ENCODE data around the gene COL5A2. TPM values are rescaled to one million over a fixed set of nuclear protein-coding genes. Genes with fewer than 3 reads are reported as not detected.

The COL5A2 gene
- polyA plus RNA-seq, 1 donor from 2014 or later, result 3.6 TPM

DNA sequence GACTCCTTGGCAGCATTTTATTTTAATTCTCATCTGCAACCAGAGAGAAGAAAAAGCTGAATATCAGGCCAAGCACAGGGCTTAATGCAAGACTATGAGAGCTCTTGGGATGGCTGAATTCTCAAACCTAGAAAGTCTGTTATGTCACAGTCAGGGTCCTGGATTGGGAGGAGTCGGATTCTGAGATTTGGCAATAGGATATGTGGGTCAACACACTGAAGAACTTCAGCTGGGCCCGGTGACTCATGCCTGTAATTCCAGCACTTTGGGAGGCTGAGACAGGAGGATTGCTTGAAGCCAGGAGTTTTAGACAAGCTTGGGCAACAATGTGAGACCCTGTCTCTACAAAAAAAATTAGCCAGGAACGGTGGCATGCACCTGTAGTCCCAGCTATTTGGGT lies 103.0 kb downstream of the COL5A2 start:
- no peak overlapping the region for H3K4me2 ChIP-seq (ENCODE audit: low read length)
- no peak for TF ChIP-seq EZH2 (IDR thresholded peaks at IDR 0.05; ENCODE audit: borderline replicate concordance, insufficient read depth, low read length, poor library complexity, severe bottlenecking)
- TF ChIP-seq, protein P1, sequence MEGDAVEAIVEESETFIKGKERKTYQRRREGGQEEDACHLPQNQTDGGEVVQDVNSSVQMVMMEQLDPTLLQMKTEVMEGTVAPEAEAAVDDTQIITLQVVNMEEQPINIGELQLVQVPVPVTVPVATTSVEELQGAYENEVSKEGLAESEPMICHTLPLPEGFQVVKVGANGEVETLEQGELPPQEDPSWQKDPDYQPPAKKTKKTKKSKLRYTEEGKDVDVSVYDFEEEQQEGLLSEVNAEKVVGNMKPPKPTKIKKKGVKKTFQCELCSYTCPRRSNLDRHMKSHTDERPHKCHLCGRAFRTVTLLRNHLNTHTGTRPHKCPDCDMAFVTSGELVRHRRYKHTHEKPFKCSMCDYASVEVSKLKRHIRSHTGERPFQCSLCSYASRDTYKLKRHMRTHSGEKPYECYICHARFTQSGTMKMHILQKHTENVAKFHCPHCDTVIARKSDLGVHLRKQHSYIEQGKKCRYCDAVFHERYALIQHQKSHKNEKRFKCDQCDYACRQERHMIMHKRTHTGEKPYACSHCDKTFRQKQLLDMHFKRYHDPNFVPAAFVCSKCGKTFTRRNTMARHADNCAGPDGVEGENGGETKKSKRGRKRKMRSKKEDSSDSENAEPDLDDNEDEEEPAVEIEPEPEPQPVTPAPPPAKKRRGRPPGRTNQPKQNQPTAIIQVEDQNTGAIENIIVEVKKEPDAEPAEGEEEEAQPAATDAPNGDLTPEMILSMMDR (IDR thresholded peaks at IDR 0.05; ENCODE audit: poor library complexity, severe bottlenecking), result no peak
- no peak for TF ChIP-seq RAD21 (conservative IDR thresholded peaks at IDR 0.05)
- TF ChIP-seq POLR2AphosphoS5 (IDR thresholded peaks at IDR 0.05), result no peak
- no peak for TF ChIP-seq TAF1 (IDR thresholded peaks at IDR 0.05; ENCODE audit: low read depth)
- no peak for TF ChIP-seq SMC3 (conservative IDR thresholded peaks at IDR 0.05; ENCODE audit: poor library complexity)
- no peak for TF ChIP-seq MXI1 (conservative IDR thresholded peaks at IDR 0.05; ENCODE audit: poor library complexity, severe bottlenecking)
- no peak overlapping the region for H3K9ac ChIP-seq (ENCODE audit: low read length)
- H3K4me3 ChIP-seq (ENCODE audit: low read length), result no peak overlapping the region
- H3K9me2 ChIP-seq (ENCODE audit: insufficient read depth, low read length), result no peaks in the 10 kb centered on the region
- no peaks in the 10 kb centered on the region for H3K9me3 ChIP-seq (ENCODE audit: low read length)
- H3K36me3 ChIP-seq (ENCODE audit: insufficient read depth, low read length), result no peaks in the 10 kb centered on the region
- no peak overlapping the region for H2AFZ ChIP-seq (ENCODE audit: low read depth, low read length)
- no peak overlapping the region for H3K27ac ChIP-seq (ENCODE audit: low read length)
- no peaks in the 10 kb centered on the region for H3K27me3 ChIP-seq (ENCODE audit: insufficient read depth, low read depth, low read length)
- no peaks in the 10 kb centered on the region for H4K20me1 ChIP-seq (ENCODE audit: insufficient read depth)
- no peaks in the 10 kb centered on the region for H3F3A ChIP-seq (ENCODE audit: insufficient read depth, low read length, poor library complexity, severe bottlenecking)
- H3K79me2 ChIP-seq (replicated peaks; ENCODE audit: insufficient read depth, low read length), result no peaks in the 10 kb centered on the region

DNA sequence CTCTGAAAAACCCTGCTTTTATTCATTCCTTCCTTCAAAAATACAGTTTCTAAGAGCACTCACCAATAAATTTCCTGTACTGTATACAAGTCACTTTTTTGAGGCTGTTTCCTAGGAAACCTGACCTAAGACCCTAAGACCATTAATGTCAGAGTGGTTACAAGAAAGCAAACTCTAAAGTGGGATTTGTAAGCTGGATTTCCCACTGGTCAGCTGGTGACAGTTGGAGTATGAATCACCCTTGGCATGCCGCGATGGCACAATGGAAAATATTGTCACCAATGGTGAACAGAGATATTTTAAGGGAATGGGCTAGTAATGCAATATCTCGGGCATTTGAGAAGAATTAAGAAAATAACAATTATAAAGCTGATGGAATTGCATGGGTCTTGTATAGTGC lies 103.4 kb downstream of the COL5A2 start:
- no peaks in the 10 kb centered on the region for H4K20me1 ChIP-seq (ENCODE audit: insufficient read depth)
- no peaks in the 10 kb centered on the region for H3K9me3 ChIP-seq (ENCODE audit: low read length)
- no peak overlapping the region for H3K27ac ChIP-seq (ENCODE audit: low read length)
- no peaks in the 10 kb centered on the region for H3K9me2 ChIP-seq (ENCODE audit: insufficient read depth, low read length)
- no peaks in the 10 kb centered on the region for H3K36me3 ChIP-seq (ENCODE audit: insufficient read depth, low read length)
- no peaks in the 10 kb centered on the region for H3K27me3 ChIP-seq (ENCODE audit: insufficient read depth, low read depth, low read length)
- no peak overlapping the region for H2AFZ ChIP-seq (ENCODE audit: low read depth, low read length)
- no peaks in the 10 kb centered on the region for H3F3A ChIP-seq (ENCODE audit: insufficient read depth, low read length, poor library complexity, severe bottlenecking)
- no peaks in the 10 kb centered on the region for H3K79me2 ChIP-seq (replicated peaks; ENCODE audit: insufficient read depth, low read length)
- no peak overlapping the region for H3K9ac ChIP-seq (ENCODE audit: low read length)
- H3K4me2 ChIP-seq (ENCODE audit: low read length), result no peak overlapping the region
- no peak overlapping the region for H3K4me3 ChIP-seq (ENCODE audit: low read length)
- TF ChIP-seq TAF1 (IDR thresholded peaks at IDR 0.05; ENCODE audit: low read depth) (no peak), SMC3 (conservative IDR thresholded peaks at IDR 0.05; ENCODE audit: poor library complexity) (no peak)

DNA sequence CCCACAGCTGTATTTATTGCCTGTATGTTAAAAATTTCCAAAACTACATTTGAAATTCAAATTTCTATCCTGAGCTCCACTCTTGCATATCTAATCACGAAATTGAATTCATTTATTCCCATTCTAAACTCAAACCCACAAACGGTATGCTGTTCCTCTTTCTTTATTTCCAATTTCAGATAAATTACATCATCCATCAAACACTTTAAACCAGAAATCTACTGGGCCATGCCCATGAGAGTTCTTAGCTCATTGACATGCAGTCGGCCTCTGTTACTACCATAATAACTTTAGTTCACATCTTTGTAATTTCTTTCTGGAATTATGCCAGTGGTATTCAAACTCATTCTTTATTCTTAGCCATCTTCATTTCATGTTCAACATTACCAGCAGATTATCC lies 105.1 kb downstream of the COL5A2 start:
- Histone ChIP-seq H3K79me2 (replicated peaks; ENCODE audit: insufficient read depth, low read length) (no peaks in the 10 kb centered on the region), H3K36me3 (ENCODE audit: insufficient read depth, low read length) (no peaks in the 10 kb centered on the region), H2AFZ (ENCODE audit: low read depth, low read length) (no peak overlapping the region), H4K20me1 (ENCODE audit: insufficient read depth) (no peaks in the 10 kb centered on the region), H3K4me2 (ENCODE audit: low read length) (no peak overlapping the region), H3K27ac (ENCODE audit: low read length) (no peak overlapping the region), H3K9ac (ENCODE audit: low read length) (no peak overlapping the region), H3K9me3 (ENCODE audit: low read length) (no peaks in the 10 kb centered on the region), H3K9me2 (ENCODE audit: insufficient read depth, low read length) (no peaks in the 10 kb centered on the region), H3F3A (ENCODE audit: insufficient read depth, low read length, poor library complexity, severe bottlenecking) (no peaks in the 10 kb centered on the region), H3K27me3 (ENCODE audit: insufficient read depth, low read depth, low read length) (no peaks in the 10 kb centered on the region), H3K4me3 (ENCODE audit: low read length) (no peak overlapping the region)
- TF ChIP-seq EP300 (conservative IDR thresholded peaks at IDR 0.05; ENCODE audit: poor library complexity, severe bottlenecking), result no peak
- TF ChIP-seq, protein P1 (IDR thresholded peaks at IDR 0.05; ENCODE audit: poor library complexity, severe bottlenecking), result no peak
- TF ChIP-seq, protein P2, sequence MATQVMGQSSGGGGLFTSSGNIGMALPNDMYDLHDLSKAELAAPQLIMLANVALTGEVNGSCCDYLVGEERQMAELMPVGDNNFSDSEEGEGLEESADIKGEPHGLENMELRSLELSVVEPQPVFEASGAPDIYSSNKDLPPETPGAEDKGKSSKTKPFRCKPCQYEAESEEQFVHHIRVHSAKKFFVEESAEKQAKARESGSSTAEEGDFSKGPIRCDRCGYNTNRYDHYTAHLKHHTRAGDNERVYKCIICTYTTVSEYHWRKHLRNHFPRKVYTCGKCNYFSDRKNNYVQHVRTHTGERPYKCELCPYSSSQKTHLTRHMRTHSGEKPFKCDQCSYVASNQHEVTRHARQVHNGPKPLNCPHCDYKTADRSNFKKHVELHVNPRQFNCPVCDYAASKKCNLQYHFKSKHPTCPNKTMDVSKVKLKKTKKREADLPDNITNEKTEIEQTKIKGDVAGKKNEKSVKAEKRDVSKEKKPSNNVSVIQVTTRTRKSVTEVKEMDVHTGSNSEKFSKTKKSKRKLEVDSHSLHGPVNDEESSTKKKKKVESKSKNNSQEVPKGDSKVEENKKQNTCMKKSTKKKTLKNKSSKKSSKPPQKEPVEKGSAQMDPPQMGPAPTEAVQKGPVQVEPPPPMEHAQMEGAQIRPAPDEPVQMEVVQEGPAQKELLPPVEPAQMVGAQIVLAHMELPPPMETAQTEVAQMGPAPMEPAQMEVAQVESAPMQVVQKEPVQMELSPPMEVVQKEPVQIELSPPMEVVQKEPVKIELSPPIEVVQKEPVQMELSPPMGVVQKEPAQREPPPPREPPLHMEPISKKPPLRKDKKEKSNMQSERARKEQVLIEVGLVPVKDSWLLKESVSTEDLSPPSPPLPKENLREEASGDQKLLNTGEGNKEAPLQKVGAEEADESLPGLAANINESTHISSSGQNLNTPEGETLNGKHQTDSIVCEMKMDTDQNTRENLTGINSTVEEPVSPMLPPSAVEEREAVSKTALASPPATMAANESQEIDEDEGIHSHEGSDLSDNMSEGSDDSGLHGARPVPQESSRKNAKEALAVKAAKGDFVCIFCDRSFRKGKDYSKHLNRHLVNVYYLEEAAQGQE (IDR thresholded peaks at IDR 0.05; ENCODE audit: borderline replicate concordance), result no peak
- no peak for TF ChIP-seq TAF1 (IDR thresholded peaks at IDR 0.05; ENCODE audit: low read depth)
- TF ChIP-seq SMC3 (conservative IDR thresholded peaks at IDR 0.05; ENCODE audit: poor library complexity), result no peak
- no peak for TF ChIP-seq MXI1 (conservative IDR thresholded peaks at IDR 0.05; ENCODE audit: poor library complexity, severe bottlenecking)
